Activated naive CD4-positive, alpha-beta T cell treated with anti-CD3 and anti-CD28 coated beads, Interleukin-2, amount 50 U/mL, for 72 hours (primary cell): ENCODE data around the gene LIPG. TPM values are rescaled to one million over a fixed set of nuclear protein-coding genes. Genes with fewer than 3 reads are reported as not detected.
"Not testable (repeated sequence)": the region's sequence is repeated elsewhere in the genome, so short reads cannot be mapped to it uniquely, and the experiment has no call there.

Experiments
- ATAC-seq, 2 donors: fragments of 150-1000 bp; cut with Tn5 transposase; 2 replicates each; pipeline ENCODE4 v1.10.0; 2021; ENCODE audit warnings: mild to moderate bottlenecking in 2 of 2, moderate library complexity in 2 of 2
- DNase-seq, 2 donors: peaks; one replicate each; pipeline ENCODE4 v3.0.0; 2021 to 2022; ENCODE audit warnings: low spot score in 2 of 2
- H3K27ac Mint-ChIP-seq, 2 donors: one replicate each; pipeline ENCODE4 v1.8.0; 2022; ENCODE audit warnings: mild to moderate bottlenecking in 2 of 2, mixed read lengths in 2 of 2
- H3K36me3 Mint-ChIP-seq, 2 donors: one replicate each; pipeline ENCODE4 v1.8.0; 2022; ENCODE audit warnings: mixed read lengths in 2 of 2
- H3K9me3 Mint-ChIP-seq, 2 donors: one replicate each; pipeline ENCODE4 v1.8.0; 2022; ENCODE audit warnings: mixed read lengths in 2 of 2
- total RNA-seq, 2 donors: library from RNA; stranded (reverse); gene quantifications; one replicate each; pipeline ENCODE4 v1.2.3, GENCODE V29; 2022

LIPG gene
- total RNA-seq, 2 donors from 2014 or later = 0.11 to 0.60 TPM

- no peaks in the 10 kb centered on the region for H3K9me3 Mint-ChIP-seq
- no peak for DNase-seq
- peaks cover 0 to 19% of the 10 kb centered on the region in 2 donors for H3K36me3 Mint-ChIP-seq
- ATAC-seq = no peak
- no peak overlapping the region for H3K27ac Mint-ChIP-seq
Measured at GRCh38 chr18:49563701-49564517, 2.1 kb downstream of the LIPG start.

GRCh38 chr18:49564518-49564834, 2.6 kb downstream of the LIPG start:
- Mint-ChIP-seq H3K36me3 (peaks cover 0 to 19% of the 10 kb centered on the region in 2 donors), H3K27ac (no peak overlapping the region), H3K9me3 (no peaks in the 10 kb centered on the region)
- no peak for DNase-seq
- ATAC-seq = no peak

GRCh38 chr18:49565101-49565500, 3.2 kb downstream of the LIPG start:
- Mint-ChIP-seq H3K36me3 (peaks cover 0 to 19% of the 10 kb centered on the region in 2 donors), H3K9me3 (no peaks in the 10 kb centered on the region), H3K27ac (no peak overlapping the region)
- ATAC-seq (no peak), DNase-seq (no peak)

- no peak for ATAC-seq
- H3K27ac Mint-ChIP-seq = no peak overlapping the region
- peaks cover 0 to 19% of the 10 kb centered on the region in 2 donors for H3K36me3 Mint-ChIP-seq
- H3K9me3 Mint-ChIP-seq = no peaks in the 10 kb centered on the region
- DNase-seq = no peak
Measured at GRCh38 chr18:49565612-49566011, 3.8 kb downstream of the LIPG start.

- peaks cover 0 to 13% of the 10 kb centered on the region in 2 donors for H3K36me3 Mint-ChIP-seq
- no peak for ATAC-seq
- H3K27ac Mint-ChIP-seq = no peak overlapping the region
- H3K9me3 Mint-ChIP-seq = no peaks in the 10 kb centered on the region
- DNase-seq = no peak
Measured at GRCh38 chr18:49566217-49566770, 4.4 kb downstream of the LIPG start.

GRCh38 chr18:49566985-49567384, 5.1 kb downstream of the LIPG start:
- Mint-ChIP-seq H3K36me3 (peaks cover 0 to 9% of the 10 kb centered on the region in 2 donors), H3K27ac (no peak overlapping the region), H3K9me3 (no peaks in the 10 kb centered on the region)
- DNase-seq = no peak
- ATAC-seq = no peak

- H3K36me3 Mint-ChIP-seq = no peaks in the 10 kb centered on the region
- H3K27ac Mint-ChIP-seq = no peak overlapping the region
- no peak for ATAC-seq
- DNase-seq = no peak
- H3K9me3 Mint-ChIP-seq = no peaks in the 10 kb centered on the region
Measured at GRCh38 chr18:49569724-49570123, 7.9 kb downstream of the LIPG start.

- H3K36me3 Mint-ChIP-seq = no peaks in the 10 kb centered on the region
- no peaks in the 10 kb centered on the region for H3K9me3 Mint-ChIP-seq
- no peak overlapping the region for H3K27ac Mint-ChIP-seq
- no peak for DNase-seq
- ATAC-seq = no peak
Measured at GRCh38 chr18:49570836-49571235, 9.0 kb downstream of the LIPG start.

GRCh38 chr18:49572611-49573345, 10.9 kb downstream of the LIPG start:
- DNase-seq (no peak), ATAC-seq (no peak)
- Mint-ChIP-seq H3K36me3 (no peaks in the 10 kb centered on the region), H3K27ac (no peak overlapping the region), H3K9me3 (no peaks in the 10 kb centered on the region)

- ATAC-seq (no peak), DNase-seq (no peak)
- no peaks in the 10 kb centered on the region for H3K36me3 Mint-ChIP-seq
- no peak overlapping the region for H3K27ac Mint-ChIP-seq
- no peaks in the 10 kb centered on the region for H3K9me3 Mint-ChIP-seq
Measured at GRCh38 chr18:49573835-49574234, 12.0 kb downstream of the LIPG start.

GRCh38 chr18:49579041-49579440, 17.2 kb downstream of the LIPG start:
- not testable (repeated sequence) for H3K27ac Mint-ChIP-seq

GRCh38 chr18:49579583-49579982, 17.7 kb downstream of the LIPG start:
- not testable (repeated sequence) for ATAC-seq, H3K36me3 Mint-ChIP-seq, DNase-seq, H3K27ac Mint-ChIP-seq, H3K9me3 Mint-ChIP-seq

More at GRCh38 chr18:49579041-49579440, 17.2 kb downstream of the LIPG start:
- ATAC-seq, DNase-seq, H3K36me3 Mint-ChIP-seq, H3K9me3 Mint-ChIP-seq: not testable (repeated sequence)

GRCh38 chr18:49580279-49580678, 18.4 kb downstream of the LIPG start:
- no peak for ATAC-seq
- H3K9me3 Mint-ChIP-seq = no peaks in the 10 kb centered on the region
- H3K36me3 Mint-ChIP-seq = no peaks in the 10 kb centered on the region
- DNase-seq = no peak
- H3K27ac Mint-ChIP-seq = no peak overlapping the region

- Mint-ChIP-seq H3K27ac (no peak overlapping the region), H3K9me3 (no peaks in the 10 kb centered on the region), H3K36me3 (no peaks in the 10 kb centered on the region)
- DNase-seq (no peak), ATAC-seq (no peak)
Measured at GRCh38 chr18:49581371-49581770, 19.5 kb downstream of the LIPG start.

GRCh38 chr18:49582579-49582978, 20.7 kb downstream of the LIPG start:
- no peaks in the 10 kb centered on the region for H3K9me3 Mint-ChIP-seq
- H3K36me3 Mint-ChIP-seq = no peaks in the 10 kb centered on the region
- H3K27ac Mint-ChIP-seq = no peak overlapping the region
- ATAC-seq (no peak), DNase-seq (no peak)

GRCh38 chr18:49584394-49584793, 22.5 kb downstream of the LIPG start:
- Mint-ChIP-seq H3K27ac (no peak overlapping the region), H3K36me3 (no peaks in the 10 kb centered on the region), H3K9me3 (no peaks in the 10 kb centered on the region)
- DNase-seq (no peak), ATAC-seq (no peak)

GRCh38 chr18:49584951-49585350, 23.1 kb downstream of the LIPG start:
- not testable (repeated sequence) for DNase-seq, H3K9me3 Mint-ChIP-seq, H3K36me3 Mint-ChIP-seq, ATAC-seq, H3K27ac Mint-ChIP-seq
